ENCODE data around the gene TRIM42.

Gene TRIM42

DNA sequence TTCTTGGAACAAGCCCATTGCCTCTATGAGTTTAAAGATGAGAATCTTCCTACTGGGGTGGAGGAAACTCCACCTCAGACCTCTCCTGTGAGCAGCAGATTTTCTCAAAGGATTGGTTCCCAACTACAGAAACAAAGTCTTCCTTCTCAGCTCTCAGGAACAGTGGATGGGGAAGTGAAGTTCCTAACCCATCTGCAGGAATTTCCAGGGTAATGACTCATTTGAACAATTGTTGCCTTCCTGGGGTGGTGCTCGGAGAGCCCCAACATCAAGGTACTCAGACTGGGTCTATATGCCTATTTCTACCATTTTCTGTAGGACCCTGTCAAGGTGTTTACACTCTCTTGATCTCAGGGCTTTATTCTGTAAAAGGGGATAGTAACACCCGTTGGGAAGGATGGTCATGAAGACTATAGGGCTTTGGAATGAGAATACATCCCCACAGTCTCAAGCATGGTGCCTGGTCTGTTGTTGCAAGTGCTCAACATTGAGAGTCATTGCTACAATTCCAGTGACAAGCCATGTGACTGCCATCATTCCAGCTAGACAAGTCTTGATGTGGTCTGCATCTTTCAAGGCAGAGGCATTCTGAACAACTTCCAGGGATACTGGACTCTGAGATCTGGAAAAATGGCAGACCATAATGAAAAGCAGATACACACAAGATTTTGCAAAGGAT lies 33.0 kb downstream of the TRIM42 start:
- no peak for DNase-seq

DNA sequence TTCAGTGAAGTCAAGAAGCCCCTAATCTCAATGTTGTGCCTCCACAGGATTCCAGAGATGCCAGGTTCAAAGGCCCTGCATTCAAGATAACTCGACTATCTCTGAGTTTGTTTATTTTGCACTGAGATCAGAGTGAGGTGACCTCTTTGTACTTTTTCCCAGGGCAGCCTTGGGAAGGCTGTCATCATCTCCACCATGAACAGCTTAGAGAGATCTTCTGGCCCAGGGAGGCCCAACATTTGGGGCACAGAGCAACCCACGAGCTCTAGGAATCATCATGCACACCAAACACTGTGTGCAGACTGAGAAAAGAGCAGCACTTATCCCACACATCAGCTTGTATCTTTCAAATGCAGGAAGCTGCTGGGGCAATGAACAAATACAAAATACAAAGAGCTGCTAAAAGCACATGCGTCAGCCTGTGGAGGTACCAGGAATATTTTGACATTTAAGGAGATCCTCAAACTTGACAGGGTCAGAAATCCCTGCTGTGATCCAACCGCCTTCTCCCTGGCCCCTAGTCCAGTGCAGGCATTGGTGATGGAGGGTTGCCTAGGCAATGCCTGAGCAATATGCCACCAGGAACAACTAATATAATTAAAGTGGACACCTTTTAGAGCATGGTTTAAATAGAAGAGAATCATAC lies 33.6 kb downstream of the TRIM42 start:
- no peak for DNase-seq

DNA sequence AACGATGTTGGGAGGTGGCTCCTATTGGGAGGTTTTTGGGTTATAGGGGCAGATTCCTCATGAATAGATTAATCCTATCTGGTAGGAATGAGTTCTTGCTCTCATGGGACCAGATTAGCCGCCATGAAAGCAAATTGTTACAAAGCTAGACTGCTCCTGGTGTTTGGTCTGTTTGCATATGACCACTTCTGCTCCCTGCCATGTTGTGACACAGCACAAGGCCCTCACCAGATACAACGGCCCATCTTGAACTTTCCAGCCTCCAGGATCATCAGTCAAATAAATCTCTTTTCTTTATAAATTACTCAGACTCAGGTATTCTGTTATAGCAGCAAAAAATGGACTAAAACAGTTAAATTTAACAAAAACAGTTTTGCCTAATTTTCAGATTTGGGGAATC lies 34.4 kb downstream of the TRIM42 start:
- no peak for DNase-seq

DNA sequence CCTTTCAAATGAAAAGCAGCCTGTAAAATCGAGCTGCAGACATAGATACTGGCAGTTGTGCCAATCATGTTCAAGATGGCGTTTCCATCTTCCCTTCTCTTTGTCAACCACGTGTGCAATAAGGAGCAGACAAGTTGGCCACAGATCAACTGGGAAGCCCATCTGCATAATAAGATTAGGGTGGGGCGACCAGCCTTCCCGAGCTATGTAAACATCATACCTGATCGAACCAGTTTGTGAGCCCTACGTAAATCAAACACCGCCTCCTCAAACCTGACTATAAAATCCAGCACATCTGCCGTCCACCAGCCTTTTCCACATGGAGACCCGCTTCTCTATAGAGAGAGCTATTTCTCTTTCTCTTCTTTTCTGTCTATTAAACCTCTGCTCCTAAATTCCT lies 37.2 kb downstream of the TRIM42 start:
- no peak for DNase-seq

DNA sequence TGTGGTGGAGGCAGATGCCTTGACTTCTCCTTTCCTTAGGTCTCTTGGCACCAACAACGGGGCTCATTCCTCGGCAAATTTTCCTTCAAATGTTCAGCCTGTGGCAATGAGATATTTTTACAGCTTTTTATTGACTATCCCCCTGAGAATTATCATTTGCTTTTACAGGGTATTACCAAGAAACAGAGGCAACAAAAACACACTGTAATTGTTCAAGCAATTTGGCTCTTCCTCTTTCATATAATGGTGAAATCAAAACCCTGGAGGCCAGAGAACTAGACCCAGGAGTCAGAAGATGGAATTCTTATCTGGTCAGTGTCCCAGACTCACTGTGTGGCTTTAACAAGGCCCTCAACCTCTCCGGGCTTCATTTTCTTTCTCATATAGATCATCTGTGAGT lies 40.1 kb downstream of the TRIM42 start:
- no peak for DNase-seq

DNA sequence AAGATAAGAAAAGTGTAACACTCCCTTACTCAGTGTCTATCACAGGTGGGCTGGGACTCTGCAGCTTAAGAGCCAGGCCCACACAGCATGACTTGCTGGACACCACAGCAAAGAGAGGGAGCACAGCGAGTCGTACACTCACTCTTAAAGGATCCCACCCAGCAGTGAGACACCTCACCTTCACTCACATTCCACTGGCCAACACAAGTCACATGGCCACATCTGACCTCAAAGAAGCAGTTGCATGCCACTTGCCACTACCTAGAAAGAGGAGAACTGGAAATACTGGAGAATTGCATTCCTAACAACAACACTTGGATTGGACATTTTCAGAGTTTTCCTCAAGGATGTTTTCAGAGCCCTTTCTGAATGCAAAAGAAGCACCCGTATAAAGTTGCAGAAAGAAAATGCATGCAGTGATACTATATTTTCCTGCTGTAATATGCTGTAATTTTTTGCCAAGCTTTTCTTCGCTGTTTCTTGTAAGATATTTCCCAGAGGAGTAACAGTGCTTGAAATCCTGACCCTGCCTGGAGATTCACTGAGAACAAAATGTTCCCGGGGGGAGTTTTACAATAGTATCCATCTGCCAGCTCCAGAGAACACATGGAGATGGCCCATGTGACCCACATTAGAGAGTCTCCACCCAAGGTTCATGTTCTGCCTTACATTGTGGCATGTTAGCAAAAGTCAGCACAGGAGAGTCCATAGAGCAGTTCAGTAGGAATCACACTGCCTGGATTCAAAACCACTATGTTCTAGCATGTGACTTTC lies 42.2 kb downstream of the TRIM42 start:
- DNase-seq = no peak

DNA sequence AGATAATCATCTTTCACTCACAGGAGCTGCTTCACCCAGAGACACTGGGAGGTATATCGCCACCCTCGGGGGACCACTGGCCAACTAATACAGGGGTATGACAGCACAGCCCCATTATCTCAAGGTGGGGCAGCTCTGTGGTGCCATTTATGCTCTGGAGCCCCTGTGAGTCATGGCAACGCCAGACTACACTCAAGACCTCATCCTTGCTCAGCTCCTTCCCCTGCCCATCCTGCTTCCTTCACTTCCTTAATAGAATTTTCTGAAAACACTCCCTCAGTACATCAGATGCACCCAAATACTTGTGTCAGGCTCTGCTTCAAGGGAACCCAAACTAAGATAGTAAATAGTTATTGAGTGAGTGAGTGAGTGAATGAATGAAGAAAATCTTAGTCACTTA lies 45.7 kb downstream of the TRIM42 start:
- no peak for DNase-seq

DNA sequence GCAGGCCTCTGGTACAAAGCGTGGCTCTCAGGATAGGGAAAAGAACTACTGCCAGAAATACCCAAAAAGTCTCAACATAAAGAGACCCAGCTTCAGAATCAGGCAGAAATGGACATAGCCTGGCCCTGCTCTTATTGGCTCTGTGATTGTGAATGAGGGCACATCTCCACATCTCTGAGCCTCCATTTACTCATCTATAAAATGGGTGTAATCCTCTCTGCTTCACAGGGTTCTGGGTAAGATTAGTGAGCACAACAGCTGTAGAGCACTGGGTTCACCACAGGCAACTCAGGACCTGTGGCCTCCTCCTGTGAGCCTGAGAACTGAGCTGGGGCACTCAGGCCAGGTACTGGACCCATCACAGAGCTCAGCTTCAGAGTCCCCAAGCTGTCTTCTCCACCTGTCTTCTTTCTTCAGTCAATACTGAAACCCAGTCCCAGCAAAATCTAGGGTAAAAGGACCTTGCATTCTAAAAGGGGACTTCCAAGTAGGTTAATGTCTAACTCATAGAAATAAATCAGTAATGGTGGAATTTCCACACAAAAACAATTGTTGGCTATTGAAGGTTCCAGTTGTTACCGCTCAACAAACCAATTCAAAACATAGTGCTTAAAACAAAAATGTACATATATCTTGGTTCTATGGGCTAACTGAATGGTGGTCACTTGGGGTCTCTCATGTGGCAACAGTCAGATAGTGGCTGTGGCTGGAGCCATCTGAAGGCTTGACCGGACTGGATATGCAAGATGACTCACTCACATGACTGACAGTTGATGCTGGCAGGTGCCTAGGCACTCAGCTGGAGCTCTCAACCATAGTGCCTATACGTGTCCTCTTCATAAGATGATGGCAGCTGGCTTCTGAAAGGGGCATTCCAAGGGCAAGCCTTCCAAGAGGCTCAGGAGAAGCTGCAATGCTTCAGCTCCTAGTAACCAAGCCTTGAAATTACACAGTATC lies 47.3 kb downstream of the TRIM42 start:
- no peak for DNase-seq

DNA sequence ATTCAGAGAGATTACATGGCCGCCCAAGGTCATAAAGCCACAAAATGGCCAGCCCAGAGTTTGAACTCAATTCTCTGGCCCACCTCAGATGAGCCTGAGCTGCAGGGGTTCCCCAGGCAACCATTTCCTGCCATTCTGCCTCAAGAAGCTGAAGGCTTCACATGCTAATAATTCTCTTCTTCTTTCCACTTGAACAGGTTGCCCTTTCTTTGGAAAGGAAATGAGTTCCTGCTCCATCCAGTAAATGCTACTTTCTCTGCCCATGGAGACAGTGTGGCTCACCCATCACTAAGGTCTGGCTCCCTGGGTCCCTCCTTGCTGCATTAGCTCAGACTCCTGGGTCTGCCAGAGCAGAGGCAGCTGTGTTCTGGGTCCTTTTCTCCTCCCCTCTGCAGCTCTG lies 48.2 kb downstream of the TRIM42 start:
- no peak for DNase-seq

DNA sequence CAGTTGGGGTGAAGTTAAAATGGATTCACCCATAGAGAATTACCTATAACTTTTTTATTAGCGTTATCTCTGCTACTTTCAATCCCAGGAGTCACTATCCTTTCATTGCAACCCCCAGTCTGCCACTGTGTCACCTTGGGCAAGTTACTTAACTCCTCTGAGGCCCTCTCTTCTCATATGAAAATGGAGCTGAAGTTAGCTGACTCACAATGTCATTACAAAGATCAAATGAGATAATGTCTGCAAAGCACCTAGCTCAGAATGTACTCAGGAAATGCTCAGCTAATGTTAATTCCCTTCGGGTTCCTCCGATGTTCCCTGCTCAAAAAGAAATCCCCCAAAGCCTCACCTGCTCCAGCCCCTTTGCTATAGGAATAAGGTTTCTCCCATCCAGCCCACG lies 50.0 kb downstream of the TRIM42 start:
- no peak for DNase-seq

DNA sequence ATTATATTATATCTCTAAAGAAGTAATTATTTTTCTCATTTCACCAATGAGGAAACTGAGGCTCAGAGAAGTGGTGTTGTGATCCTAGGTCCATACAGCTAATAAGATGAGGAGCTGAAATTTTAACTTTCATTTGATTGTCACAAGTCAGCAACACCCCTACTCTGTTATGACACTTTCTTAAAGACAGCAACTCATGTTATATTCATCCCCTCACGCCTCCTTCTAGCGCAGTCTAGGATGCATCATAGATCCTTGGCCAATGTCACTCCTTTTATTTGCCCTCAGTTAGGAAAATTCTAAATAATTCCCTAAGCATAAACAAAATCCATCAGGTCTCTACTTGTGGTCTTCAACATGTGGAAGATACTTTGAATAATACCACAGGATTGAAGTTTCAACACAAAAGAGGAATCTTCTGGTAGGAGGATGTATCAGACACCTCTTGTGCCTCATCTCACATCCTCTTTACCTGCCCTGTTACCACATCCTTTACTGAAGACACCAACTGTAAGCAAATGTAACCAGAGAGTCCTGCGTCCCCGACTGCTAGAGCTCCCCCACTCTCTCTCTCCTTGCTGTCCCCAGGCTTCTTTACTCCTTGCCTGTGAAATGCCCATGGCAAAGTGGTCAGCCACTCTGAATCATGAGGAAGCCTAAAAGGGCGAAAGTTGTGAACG lies 53.7 kb downstream of the TRIM42 start:
- DNase-seq = no peak

DNA sequence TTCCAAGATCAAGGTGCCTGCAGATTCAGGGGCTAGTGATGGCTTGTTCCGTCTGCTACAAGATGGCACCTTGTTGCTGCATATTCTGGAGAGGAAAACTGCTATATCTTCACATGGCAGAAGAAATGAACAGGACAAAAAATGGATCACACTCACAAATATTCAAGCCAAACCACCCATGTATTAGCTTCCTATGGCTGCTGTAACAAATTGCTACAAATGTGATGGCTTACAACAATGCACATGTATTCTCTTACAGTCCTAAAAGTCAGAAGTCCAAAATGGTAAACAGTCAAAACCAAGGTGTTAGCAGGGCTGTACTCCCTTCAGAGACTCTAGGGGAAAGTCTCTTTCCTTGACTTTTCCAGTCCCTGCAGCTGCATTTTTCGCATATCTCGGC lies 55.8 kb downstream of the TRIM42 start:
- no peak for DNase-seq

DNA sequence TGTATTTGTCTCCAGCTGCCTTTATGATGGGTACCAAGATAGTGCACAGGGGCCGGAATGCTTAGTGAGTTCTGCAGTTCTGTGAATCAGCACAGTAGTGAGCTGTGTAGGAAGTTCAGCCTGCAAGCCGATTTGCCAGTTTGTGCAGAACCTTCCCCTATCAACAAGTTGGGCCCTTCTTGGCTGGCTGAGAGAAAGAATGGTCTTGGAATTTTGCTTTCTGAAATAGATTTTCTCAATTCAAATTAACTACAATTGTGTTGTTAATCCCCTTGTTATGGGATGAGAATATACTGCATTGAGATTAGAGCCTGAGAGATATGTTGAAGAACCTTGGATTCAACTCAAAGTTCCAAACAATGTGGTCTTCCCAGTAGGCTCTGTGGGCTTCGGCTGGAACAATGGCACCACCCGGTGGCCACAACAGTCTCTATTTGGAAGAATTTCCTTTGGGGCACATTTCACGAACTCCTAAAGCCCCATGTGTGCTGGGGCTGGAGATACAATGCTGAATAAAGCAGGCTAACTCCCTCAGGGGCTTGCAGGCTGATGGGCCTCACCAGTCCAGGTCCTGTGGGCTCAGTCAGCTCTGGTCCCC lies 59.1 kb downstream of the TRIM42 start:
- peak in 1 of 2 experiments; percentile 7 for DNase-seq

DNA sequence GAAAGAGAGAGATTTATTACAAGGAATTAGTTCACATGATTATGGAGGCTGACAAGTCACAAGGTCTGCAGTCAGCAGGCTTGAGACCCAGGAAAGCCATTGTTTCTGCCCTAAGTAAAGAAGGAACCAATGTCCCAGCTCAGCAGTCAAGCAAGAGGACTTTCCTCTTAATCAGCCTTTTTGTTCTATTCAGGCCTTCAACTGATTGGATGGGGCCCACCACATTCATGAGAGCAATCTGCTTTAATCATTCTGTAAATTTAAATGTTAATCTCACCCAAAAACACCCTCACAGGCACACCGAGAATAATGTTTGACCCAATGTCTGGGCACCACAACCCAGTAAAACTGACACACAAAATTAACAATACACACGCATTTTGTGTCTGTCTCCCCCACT lies 64.3 kb downstream of the TRIM42 start:
- no peak for DNase-seq

DNA sequence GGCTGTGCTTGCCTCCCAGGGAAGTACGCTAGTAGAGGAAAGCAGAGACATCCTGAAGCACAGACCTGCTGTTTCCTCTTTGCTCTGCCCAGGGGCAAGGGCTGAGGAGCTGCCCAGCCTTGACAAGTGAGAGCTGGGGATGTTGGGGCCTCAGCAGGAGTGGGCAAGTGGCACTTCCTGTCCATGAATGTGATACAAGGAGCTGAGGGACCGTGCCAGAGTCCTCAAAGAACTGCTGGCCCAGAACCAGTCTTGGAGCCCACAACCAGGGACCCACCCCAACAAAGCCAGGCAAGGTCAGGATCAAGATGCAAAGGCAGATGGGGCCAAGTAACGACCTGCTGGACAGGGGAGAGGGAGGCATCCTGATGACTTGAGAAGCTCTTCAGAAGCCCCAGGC lies 70.3 kb downstream of the TRIM42 start:
- no peak for DNase-seq

DNA sequence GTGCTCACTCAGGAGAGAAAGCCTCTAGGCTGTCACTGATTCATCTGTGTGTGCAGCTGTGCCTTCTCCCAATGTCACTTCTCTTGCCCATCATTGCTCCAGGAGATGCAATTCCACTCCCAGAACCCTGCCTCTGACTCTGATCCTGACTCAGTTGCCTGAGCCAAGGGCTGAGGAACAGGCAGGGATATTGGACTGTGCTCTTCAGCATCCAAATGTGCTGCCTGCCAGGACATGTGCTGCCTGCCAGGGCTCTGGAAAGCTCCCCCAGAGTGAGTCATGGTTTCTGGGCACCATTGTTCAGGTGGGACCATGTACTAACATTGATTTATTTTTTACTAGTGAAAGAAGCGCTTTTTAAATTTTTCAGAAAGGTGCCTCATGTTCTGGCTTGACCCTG lies 71.0 kb downstream of the TRIM42 start:
- DNase-seq = no peak

All from NCI-H187 (cell line).